K562 (cell line): ENCODE measurements around the gene EGFR.

Experiments used
- CBFA2T2 ChIP-seq: fragments of 450-650 bp; conservative IDR thresholded peaks from 2 replicates; pipeline ENCODE4 v1.6.1; 2017; ENCODE audit warnings: mild to moderate bottlenecking
- CBX3 ChIP-seq, 2 experiments: IDR thresholded peaks; 1 replicate in 1 of 2; 2 replicates in 1 of 2; pipeline ENCODE4 v1.6.1; 2012; ENCODE audit warnings: inconsistent platforms in 2 of 2, low read length in 2 of 2, borderline replicate concordance in 1 of 2, control low read depth in 1 of 2
- CEBPB ChIP-seq: fragments of 450-650 bp; IDR thresholded peaks from 2 replicates; pipeline ENCODE4 v1.6.1; 2016; ENCODE audit warnings: missing genetic modification characterization, missing compliant biosample characterization
- CHD4 ChIP-seq: fragments of 200-600 bp; sonication (generic); IDR thresholded peaks from 3 replicates; pipeline ENCODE4 v1.6.1; 2012; ENCODE audit warnings: low read depth, mild to moderate bottlenecking, mixed read lengths, low read length, inconsistent platforms; ENCODE audit not compliant: insufficient read depth, insufficient replicate concordance, poor library complexity, severe bottlenecking
- CTCF ChIP-seq, 3 experiments: IDR thresholded peaks in 2 of 3; conservative IDR thresholded peaks in 1 of 3; 2 replicates each; pipeline ENCODE4 v1.5.1; 2011 to 2012; ENCODE audit warnings: low read length in 3 of 3, mild to moderate bottlenecking in 3 of 3, control low read depth in 2 of 3, improper control_type of control experiment in 1 of 3, inconsistent platforms in 1 of 3, low read depth in 1 of 3, mixed read lengths in 1 of 3, moderate library complexity in 1 of 3; ENCODE audit not compliant: insufficient read depth in 2 of 3
- PHB2 ChIP-seq: fragments of 450-650 bp; IDR thresholded peaks from 2 replicates; pipeline ENCODE4 v1.6.1; 2017; ENCODE audit warnings: low read depth
- YY1 ChIP-seq, 3 experiments: IDR thresholded peaks; 2 replicates each; pipeline ENCODE4 v1.6.1; 2011; ENCODE audit warnings: low read length in 2 of 3, mild to moderate bottlenecking in 2 of 3, moderate library complexity in 2 of 3, borderline replicate concordance in 1 of 3, control low read depth in 1 of 3, low read depth in 1 of 3; ENCODE audit not compliant: insufficient read depth in 3 of 3, insufficient replicate concordance in 2 of 3, control insufficient read depth in 1 of 3, insufficient read length in 1 of 3; ENCODE audit errors: extremely low read depth in 1 of 3
- ZNF23 ChIP-seq: fragments of 250-450 bp; sonication (Bioruptor Pico); IDR thresholded peaks from 2 replicates; pipeline ENCODE4 v1.4.0; 2020; ENCODE audit warnings: mild to moderate bottlenecking
- TF ChIP-seq, protein P1 (sequence below): sonication (generic); formaldehyde crosslinking; IDR thresholded peaks from 2 replicates; pipeline ENCODE4 v1.8.0; 2023; ENCODE audit warnings: mild to moderate bottlenecking, missing genetic modification reagents
- TF ChIP-seq, protein P2 (sequence below): fragments of 250-450 bp; sonication (Bioruptor Pico); IDR thresholded peaks from 2 replicates; pipeline ENCODE4 v1.8.0; 2021; ENCODE audit warnings: moderate library complexity, mild to moderate bottlenecking, inconsistent platforms

GRCh38 chr7:55078465-55079372, 59.9 kb downstream of the EGFR start:
- TF ChIP-seq ZNF23 (CRISPR knock-in tag) (no peak), CEBPB (tag) (no peak), CBX3 (IDR thresholded peaks at IDR 0.05; ENCODE audit: borderline replicate concordance in 1 of 2, low read length in 2 of 2) (no peak), CBFA2T2 (no peak), PHB2 (no peak), CTCF (IDR thresholded peaks at IDR 0.05 in 2 of 3, conservative IDR thresholded peaks at IDR 0.05 in 1 of 3; ENCODE audit: insufficient read depth in 2 of 3, low read depth in 1 of 3, low read length in 3 of 3) (no peak), YY1 (IDR thresholded peaks at IDR 0.05; ENCODE audit: borderline replicate concordance in 1 of 3, control insufficient read depth in 1 of 3, extremely low read depth in 1 of 3, insufficient read depth in 3 of 3, insufficient read length in 1 of 3, insufficient replicate concordance in 2 of 3, low read depth in 1 of 3, low read length in 2 of 3) (no peak), CHD4 (no peak)
- TF ChIP-seq, protein P1, sequence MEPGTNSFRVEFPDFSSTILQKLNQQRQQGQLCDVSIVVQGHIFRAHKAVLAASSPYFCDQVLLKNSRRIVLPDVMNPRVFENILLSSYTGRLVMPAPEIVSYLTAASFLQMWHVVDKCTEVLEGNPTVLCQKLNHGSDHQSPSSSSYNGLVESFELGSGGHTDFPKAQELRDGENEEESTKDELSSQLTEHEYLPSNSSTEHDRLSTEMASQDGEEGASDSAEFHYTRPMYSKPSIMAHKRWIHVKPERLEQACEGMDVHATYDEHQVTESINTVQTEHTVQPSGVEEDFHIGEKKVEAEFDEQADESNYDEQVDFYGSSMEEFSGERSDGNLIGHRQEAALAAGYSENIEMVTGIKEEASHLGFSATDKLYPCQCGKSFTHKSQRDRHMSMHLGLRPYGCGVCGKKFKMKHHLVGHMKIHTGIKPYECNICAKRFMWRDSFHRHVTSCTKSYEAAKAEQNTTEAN, result no peak
- TF ChIP-seq, protein P2, sequence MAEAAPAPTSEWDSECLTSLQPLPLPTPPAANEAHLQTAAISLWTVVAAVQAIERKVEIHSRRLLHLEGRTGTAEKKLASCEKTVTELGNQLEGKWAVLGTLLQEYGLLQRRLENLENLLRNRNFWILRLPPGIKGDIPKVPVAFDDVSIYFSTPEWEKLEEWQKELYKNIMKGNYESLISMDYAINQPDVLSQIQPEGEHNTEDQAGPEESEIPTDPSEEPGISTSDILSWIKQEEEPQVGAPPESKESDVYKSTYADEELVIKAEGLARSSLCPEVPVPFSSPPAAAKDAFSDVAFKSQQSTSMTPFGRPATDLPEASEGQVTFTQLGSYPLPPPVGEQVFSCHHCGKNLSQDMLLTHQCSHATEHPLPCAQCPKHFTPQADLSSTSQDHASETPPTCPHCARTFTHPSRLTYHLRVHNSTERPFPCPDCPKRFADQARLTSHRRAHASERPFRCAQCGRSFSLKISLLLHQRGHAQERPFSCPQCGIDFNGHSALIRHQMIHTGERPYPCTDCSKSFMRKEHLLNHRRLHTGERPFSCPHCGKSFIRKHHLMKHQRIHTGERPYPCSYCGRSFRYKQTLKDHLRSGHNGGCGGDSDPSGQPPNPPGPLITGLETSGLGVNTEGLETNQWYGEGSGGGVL, result no peak
